ENCODE data around the gene PELO.
A peak's percentile ranks its signal among the peaks of the same experiment; 100 is the strongest.
"Not testable (repeated sequence)": the region's sequence is repeated elsewhere in the genome, so short reads cannot be mapped to it uniquely, and the experiment has no call there.

The PELO gene

DNA sequence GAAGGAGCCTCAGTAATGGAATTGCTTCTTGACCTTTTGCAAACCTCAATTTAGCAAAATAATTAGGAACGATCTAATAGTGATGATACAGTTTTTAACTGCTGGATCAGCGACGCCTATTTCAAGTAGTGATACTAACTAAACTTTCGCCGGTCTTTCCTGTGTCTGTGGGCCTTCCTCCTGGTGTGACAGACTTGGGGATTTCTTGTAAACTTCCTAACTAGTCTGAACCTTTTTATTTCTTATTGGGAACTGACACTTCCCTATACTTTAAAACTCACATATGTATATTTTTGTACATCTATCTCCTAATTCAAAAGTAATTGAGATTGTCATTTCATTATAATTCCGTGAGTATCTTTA, 15.2 kb downstream of the PELO start:
- DNase-seq = no peak

DNA sequence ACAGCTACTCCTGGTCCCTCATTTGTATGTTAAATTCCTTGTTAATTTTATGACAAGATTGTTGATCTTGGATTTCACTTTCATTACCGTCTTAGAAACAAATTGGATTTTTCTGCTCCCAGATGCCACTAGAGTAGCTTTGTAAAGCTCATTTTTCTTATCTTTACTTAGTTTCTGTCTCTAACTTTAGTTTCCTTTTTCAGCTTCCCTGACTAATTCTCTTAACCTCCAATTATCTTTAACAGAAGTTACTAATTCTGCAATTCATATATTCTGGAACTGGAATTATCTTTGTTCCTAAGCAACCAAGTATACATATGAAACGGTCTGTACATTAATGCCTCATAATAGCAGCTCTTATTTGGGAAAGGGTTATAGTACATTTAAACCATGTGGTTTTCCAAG, 16.7 kb downstream of the PELO start:
- no peak for DNase-seq

DNA sequence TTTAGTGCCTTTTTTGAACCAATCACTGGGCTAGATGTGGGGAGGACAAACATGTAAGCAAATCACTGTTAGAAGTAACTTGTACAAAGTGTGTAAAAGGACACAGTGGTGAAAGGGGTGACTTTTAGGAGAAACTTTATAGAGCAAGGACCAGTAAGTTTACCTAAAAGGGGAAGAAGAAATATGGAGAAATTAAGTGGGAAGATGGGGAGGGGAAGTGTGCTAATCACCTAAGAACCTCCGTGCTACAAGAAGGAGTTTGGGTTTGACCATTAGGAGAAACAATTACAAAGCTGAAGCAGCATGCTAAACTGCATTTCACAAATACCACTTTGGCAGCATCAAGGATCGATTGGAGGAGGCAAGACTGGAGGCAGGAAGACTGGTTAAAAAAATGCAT, 17.3 kb downstream of the PELO start:
- no peak for DNase-seq

DNA sequence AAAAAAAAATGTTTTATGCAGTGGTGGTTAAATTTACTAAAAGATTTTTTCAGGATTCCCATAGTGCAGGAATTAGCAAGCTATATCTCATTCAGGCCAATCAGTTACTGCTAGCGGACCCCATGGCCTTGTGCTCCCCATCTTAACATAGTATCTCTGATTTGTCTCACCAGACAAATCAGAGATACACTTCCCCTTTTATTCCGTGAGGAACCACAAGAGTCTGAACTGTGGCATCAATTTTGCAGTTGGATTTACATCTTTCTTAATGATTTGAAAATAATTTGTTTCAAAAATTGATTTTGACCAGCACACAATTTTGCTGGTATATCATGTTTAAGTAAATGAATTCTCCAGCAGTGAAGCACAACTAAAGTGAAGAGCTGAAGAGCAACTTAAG, 17.9 kb downstream of the PELO start:
- DNase-seq = no peak

DNA sequence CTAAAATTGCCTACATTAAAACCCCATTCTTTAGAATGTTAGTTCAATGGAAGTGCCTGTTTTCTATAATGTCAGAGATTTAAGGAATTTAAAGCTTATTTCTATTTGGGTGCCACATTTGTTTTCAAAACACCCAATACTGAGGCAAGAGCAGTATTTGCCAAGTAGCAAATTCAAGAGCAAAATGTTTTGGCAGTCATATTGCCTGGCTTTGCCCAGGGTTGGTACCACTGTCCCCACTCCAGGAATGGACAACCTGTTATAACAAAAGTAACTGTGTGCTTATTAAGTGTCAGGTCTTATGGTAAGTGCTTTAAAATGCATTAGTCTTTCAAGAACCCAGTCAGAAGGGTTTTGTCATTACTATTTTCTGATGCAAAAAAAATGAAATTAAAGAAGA, 19.3 kb downstream of the PELO start:
- no peak for DNase-seq

DNA sequence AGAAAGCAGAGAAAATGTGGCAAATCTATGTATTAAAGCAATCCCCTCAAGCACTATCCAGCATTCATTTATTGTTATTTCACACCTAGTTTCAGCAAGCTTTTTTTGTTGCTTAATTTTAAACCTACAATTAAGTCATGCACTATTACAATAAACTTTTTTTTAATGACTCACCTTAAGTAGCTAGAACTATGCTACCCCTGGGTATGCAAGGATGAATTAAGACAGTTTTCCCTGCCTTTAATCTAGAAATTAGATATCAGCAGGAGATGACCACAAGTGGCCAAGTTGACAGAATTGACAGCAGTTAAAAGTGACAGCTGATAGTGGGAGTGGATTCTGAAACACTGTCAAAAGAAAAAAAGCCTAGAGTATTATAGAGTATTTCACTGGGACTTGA, 20.0 kb downstream of the PELO start:
- no peak for DNase-seq

DNA sequence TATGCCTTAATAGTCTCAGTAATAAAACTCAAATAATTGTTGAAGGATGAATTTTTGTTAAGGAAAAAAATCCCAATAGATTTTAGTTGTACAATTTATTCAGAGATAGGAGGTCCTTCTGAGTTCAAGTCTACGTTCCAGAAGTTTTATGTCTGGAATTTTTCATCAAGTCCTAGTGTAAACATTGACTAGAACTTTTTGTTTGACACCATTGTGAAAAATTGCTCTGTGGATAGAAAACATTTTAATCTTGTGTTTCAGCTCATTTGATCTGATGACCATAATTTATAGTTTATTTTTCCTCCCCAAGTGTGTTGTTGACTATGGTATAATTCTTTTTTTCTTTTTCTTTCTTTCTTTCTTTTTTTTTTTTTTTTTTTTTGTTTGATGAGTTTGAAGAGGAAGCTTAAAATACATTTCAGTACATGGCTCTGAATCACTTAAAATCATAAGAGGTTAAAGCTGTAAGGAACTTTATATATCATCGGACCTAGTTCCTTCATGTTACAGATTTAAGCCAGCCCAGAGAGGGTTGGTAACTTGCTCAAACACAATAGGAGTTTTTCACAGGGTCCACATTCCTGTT, 20.7 kb downstream of the PELO start:
- no peak for DNase-seq

DNA sequence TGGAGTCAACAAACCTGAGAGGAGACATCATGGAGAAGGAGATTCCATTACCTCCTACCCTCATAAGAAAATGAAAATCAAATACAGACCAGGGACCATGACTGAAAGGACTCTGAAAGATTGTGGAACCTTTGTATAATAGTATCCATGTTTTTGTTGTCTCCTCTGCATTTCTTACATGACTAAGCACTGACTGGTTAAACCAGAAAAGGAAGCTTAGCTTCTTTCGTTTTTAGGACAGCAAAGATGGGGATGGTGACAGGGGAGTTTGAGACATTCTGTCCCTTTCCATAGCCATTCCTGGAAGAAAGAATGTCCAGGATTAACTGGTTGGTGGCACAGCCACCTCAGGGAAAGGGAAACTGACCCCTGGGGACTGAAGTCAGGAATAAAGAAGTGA, 22.2 kb downstream of the PELO start:
- no peak for DNase-seq

DNA sequence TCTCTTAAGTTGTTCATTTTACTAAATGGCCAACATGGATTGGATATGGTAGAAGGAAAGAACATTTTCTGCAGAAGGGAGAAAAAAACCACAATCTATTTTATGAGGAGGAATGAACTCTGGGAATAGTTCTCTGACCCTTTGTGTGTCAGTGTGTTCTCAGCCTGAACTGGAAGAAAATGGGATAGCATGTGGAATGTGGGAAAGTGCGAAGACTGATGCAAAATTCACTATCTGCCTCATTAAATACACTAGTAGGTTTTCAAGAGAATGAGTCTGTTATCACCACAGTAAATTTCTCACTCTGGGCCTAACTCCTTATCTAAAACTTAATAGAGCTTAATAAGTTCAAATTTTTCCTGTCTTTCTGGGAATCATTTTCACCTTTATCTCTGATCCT, 22.7 kb downstream of the PELO start:
- no peak for DNase-seq

DNA sequence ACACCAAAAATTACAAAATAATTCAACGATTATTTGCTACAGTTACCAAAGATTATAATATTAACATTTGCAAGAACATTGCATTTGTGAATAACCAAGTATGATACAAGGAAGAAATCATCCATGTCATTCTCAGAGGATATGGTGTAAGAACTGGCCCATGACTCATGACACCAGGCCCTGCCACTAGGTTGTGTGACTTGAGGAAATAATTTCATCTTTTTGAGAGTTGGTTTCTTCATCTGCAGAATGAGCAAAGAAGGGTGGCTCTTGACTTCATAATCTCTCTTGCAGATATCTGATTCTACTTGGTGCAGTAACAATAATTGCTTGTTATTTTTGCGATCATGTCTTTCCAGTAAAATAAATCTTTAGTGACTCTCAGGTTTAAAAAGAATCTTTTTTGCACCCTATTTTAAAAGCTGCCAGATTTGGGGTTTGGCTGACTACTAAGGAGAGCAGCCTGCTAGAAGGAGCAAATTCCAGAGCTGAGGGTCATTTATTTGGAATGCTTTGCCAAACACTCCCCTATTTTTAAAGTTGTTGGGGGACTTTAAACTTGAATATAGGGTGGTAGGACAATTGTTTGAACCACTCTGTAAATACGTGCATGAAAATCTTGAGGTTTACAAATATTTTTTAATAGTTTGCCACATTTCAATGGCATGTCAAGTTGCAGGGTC, 23.5 kb downstream of the PELO start:
- DNase-seq = no peak

DNA sequence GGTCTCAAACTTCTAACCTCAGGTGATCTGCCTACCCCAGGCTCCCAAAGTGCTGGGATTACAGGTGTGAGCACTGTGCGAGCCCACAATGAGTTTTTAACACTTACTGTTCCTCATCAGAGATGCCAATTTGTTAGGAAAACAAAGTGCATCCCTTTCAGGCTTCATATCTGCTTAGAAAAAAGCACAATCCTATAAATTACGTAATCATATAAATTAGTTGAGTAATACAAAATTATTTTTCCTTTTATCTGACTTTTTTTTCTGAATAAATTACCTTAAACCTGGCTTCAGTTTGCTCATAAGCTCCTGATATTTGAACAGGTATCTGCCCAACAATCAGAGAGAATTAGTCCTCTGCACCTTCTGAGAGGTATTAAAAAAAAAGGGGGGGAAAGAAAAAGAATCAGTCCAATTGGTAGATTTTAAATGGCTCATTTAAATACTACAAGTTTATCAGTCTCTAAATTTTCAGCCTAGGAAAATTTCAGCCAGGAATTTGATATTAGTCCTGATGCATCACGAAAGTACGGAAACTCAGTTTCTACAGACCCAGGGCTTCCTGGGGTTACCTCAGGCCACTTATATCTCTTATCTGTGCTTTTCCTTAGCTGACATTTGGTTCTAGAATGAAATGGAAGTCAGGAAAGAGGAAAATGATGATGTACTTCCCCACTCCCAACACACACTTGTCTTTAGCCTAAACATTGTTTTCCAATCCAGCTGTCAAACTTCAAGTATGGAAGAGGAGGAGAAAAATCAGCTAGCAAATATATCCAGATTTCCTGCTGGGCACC, 26.8 kb downstream of the PELO start:
- DNase-seq = no peak

DNA sequence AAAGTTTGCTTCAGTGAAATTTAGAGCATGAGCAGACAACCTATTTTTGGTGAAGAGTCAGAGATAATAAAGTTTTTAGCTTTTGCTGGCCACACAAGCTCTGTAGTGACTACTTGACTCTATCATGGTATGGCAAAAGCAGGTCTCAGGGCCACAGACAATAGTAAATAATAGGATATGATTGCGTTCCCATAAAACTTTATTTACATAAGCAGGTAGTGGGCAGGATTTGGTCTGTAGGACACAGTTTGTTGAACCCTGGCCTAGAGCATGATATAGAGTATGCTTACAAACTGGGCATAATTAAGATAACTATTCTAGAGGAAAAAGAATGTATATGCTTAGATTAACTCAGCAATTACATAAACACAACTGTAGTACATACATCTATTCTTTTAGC, 30.1 kb downstream of the PELO start:
- DNase-seq = no peak

DNA sequence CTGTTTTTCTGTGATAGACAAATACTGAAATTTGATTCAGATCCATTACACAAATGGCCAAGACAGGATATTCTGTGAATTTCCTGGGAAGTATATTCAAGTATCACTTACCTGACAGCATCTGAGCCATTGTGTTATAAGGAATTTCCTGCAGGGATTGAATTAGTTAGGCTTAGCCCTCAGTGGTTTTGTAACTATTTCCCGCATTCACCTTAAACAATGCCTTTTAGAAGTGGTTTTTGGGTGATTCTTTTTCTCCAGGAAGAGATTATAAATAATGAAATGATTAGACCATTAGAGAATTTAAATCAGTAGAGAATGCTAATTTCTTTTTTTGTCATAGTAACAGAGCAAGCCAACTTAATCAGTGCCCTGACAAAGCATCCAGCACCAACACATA, 30.6 kb downstream of the PELO start:
- DNase-seq = no peak

DNA sequence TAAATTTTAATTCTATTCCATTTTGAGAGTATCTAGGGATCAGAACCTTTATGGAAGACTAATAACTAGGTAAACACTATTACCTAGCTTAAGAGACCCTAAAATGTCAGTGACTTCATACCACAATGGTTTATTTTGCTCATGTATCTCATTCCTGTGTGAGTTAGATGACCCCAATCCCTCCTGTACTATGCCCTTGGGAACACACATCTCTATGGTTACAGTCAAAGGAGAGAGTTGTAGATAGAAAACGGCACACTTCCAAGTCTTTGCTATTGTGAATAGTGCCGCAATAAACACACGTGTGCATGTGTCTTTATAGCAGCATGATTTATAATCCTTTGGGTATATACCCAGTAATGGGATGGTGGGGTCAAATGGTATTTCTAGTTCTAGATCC, 31.1 kb downstream of the PELO start:
- not testable (repeated sequence) for DNase-seq

DNA sequence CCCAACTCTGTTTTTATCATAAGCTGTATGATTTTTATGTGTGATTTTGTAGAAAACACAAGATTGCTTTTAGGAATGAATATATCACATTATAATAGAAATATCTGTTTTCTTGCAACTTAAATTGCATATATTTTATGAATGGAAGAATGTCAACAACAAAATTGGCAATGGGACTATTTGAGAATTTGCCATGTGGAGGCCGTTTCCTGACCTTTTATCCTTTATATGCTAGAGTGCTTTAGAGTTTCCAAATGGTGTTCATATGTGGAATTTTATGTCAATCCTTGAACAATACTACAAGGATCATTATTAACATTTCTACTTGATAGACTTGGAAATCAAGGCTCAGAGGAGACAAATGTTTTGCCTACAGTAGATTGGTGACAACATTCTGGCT, 34.2 kb downstream of the PELO start:
- DNase-seq = no peak

DNA sequence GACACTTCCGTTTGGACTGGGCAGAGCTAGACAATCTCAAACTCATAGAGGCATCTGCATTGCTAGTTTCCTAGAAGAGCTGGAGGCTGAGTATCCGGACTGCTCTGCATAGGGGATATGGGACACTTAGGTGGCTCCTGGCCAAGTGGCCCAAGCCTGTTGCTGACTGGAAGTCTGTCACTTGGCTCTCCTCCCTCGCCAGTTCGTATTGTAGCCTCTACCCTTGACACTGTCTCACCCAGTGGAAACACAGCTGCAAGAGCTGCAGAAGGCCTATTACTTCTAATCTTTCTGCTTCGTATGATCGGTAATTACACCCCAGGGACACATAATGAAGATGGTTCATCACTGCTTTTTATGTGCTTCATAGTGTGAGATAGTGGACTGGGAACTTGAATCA, 34.7 kb downstream of the PELO start:
- no peak for DNase-seq

DNA sequence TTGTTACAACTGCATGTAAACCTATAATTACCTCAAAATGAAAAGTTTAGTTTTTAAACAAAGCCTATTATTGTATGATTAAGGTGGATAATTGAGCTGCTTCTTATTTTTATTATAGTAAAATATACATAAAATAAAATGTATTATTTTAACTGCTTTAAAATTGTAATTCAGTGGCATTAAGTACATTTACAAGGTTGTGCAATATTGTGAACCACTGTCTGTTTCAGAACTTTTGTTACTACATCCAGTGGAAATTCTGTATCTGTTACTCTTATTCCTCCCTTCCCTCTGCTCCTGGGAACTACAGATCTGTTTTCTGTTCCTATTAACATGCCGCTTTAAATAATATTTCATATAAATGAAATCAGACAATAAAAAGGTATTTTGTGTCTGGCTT, 37.1 kb downstream of the PELO start:
- DNase-seq = no peak

DNA sequence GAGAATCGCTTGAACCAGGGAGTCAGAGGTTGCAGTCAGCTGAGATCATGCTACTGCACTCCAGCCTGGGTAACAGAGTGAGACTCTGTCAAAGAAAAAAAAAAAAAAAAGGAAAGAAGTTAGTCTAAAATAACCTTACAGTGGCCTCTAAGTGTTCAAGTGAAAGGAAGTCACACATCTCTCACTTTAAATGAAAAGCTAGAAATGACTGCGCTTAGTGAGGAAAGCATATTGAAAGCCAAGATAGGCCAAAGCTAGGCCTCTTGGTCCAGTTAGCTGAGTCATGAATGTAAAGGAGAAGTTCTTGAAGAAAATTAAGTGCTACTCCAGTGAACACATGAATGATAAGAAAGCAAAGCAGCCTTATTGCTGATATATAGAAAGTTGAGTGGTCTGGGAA, 38.1 kb downstream of the PELO start:
- peak; percentile 16 for DNase-seq

DNA sequence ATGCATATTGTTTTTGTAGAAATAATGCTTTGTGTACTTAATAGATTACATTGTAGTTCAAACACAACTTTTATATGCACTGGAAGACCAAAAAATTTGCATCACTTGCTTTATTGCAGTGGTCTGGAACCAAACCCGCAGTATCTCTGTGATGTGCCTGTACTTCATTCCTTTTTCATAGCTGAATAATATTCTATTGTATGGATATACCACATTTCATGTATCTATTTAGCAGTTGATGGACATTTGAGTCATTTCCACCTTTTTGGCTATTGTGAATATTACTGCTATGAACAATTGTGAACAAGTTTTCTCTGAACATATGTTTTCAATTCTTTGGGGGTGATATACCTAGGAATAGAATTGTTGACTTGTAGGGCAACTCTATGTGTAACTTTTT, 40.1 kb downstream of the PELO start:
- DNase-seq = no peak

DNA sequence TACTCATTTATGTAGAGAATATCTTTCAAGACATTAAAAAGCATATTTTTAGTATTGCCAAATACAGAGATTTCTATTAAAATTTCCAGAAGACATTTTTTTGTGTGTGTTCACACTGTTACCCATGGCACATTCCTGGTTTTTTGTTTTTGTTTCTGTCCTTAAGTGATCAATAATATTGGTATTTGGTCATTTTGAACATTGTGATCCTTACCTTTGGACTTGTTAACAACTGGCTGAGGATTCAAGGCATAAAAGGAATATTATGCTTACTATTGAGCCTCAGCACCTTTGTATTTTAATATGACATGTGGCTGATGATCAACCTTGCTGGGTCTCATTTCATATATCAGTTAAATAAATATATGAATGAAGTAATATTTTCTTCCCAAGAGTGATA, 41.9 kb downstream of the PELO start:
- no peak for DNase-seq

DNA sequence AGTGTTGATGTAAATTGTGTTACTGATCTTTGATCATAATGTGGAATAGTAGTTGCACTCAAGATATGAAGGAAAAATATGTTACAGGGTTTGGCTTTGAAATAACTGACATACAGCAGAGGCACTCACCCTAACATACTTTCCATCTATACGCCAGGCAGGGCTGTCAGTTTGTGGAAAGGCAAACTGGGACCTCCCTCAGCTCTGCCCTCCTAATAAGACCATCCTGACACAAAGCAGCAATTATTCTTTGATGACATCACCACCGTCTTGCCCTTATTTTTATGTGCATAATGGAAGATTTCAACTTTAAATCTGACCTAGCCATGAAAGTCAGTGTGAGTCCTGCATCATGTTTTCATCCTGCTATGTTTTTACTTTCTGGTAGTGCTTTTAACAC, 42.9 kb downstream of the PELO start:
- no peak for DNase-seq

DNA sequence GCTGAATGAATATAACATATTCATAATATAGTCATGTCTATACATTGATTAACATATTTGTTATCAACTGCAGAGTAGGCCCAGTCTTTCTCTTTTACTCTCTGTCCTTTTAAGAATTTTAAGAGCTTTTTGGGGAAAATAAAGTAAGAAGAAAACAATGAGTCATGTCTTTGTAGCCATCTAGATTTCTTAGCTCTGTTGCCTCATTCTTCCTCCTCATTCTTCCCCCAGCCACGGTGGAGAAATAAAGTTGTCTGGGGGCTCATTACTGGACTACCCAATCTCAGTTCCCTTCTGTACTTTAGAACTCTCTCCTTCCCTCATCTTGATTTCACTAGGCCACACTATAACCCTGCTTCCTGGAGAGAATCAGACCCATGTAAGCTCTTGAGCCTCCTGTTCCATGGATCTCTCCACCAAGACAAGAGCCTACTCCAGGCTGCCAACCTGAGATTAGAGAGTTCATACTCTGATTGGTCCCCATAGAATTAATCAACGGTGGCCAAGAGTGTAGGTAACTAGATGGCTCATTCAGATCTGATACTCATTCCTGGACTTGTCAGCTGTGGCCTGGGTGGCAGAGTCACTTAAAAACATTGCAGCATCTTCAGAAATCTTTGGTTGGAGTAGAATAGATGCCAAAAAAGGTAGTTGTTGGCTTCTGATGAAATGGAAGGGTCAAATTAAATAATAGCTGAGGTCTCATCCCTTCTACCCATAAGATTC, 44.2 kb downstream of the PELO start:
- no peak for DNase-seq

DNA sequence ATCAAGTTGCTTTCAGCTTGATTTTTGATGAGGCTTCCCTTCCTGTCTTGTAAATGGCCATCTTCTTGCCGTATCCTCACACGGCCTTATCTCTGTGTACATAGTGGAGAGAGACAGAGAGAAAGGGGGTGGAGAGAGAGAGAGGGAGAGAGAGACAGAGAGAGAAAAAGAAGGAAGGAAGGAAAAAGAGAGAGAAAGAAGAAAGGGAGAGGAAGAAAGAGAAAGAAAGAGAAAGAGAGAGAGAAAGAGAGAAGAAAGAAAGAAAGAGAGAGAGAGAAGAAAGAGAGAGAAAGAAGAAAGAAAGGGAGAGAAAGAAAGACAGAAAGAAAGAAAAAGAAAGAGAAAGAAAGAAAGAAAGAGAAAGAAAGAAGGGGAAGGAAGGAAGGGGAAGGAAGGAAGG, 46.6 kb downstream of the PELO start:
- DNase-seq = no peak

DNA sequence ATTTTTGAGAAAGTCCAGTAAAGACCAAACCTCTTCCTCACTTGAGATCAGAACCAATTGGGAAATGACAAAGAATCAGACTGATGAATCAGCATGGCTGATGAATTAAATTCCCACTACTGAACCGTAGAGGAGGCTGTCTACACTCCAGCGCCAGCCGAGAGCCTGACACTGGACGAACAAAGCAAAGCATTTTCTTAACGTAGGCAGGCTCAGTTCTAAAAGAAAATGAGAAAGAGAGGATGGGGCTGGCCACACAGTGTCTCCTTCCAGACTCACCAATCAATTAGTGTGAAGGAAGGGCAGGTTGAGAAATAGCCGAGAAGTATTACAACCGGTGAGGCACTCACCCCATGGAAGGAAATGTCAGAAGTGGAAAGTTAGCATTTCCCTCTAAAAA, 49.4 kb downstream of the PELO start:
- no peak for DNase-seq

Data from hematopoietic multipotent progenitor cell treated with erythropoietin and hydrocortisone succinate and interleukin-3 and kit ligand, for 8 days (in vitro differentiated cells).